GM10248 (cell line): Measurements from ENCODE around the gene PPP2R1A.
A peak's percentile ranks its signal among the peaks of the same experiment; 100 is the strongest.
"Not testable (repeated sequence)": the region's sequence is repeated elsewhere in the genome, so short reads cannot be mapped to it uniquely, and the experiment has no call there.

ENCODE experiments used
- CTCF ChIA-PET: fragments of 300-600 bp; sonication (Branson Sonifier 250); formaldehyde crosslinking; extraction: SDS; loops from one replicate; lab custom pipeline; 2021; ENCODE audit warnings: antibody characterized with exemption; lab: Yijun Ruan, JAX
- POLR2A ChIA-PET: fragments of 350-650 bp; sonication (Branson Sonifier 250); formaldehyde crosslinking; extraction: SDS; loops from one replicate; lab custom pipeline; 2020; ENCODE audit warnings: antibody characterized with exemption; lab: Yijun Ruan, JAX
- DNase-seq: peaks from one replicate; pipeline ENCODE4 v3.0.0; 2012; ENCODE audit errors: extremely low spot score
- TF ChIP-seq, protein P1 (sequence below): IDR thresholded peaks from 2 replicates; pipeline ENCODE4 v1.5.1; 2012; ENCODE audit warnings: mild to moderate bottlenecking, low read depth; ENCODE audit errors: extremely low read depth, missing control alignments, control extremely low read depth

Gene PPP2R1A

DNA sequence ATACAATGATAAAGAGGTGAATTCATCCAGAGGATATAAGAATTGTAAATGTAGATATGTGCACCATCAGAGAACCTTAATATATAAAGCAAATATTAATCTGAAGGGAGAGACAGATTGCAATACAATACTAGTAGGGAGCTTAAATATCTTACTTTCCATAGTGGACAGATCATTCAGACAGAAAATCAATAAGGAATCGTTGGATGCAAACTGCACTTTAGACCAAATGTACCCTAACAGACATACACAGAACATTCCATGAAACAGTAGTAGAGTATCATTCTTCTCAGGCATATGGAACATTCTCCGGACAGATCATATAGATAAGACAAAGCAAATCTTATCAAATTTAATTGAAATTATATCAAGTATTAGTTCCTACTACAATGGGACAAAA lies 44.6 kb downstream of the PPP2R1A start:
- TF ChIP-seq, protein P1, sequence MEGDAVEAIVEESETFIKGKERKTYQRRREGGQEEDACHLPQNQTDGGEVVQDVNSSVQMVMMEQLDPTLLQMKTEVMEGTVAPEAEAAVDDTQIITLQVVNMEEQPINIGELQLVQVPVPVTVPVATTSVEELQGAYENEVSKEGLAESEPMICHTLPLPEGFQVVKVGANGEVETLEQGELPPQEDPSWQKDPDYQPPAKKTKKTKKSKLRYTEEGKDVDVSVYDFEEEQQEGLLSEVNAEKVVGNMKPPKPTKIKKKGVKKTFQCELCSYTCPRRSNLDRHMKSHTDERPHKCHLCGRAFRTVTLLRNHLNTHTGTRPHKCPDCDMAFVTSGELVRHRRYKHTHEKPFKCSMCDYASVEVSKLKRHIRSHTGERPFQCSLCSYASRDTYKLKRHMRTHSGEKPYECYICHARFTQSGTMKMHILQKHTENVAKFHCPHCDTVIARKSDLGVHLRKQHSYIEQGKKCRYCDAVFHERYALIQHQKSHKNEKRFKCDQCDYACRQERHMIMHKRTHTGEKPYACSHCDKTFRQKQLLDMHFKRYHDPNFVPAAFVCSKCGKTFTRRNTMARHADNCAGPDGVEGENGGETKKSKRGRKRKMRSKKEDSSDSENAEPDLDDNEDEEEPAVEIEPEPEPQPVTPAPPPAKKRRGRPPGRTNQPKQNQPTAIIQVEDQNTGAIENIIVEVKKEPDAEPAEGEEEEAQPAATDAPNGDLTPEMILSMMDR = no peak
- DNase-seq = no peak
- CTCF ChIA-PET = no interaction called here
- POLR2A ChIA-PET = no interaction called here

DNA sequence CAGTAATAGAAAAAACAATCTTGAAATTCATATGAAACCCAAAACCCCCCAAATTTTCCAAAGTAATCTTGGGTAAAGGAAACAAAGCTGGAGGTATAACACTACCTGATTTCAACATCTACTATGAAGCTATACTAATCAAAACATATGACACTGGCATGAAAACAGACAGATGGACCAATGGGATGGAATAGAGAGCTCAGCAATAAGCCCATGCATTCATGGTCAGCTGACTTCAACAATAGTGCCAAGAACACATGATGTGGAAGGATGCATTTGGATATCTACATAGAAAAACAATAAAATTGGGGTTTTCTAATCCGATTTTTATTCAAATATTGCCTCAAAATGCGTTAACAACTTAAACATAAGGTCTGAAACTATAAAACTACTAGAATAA lies 47.3 kb downstream of the PPP2R1A start:
- POLR2A ChIA-PET = no interaction called here
- CTCF ChIA-PET = interaction anchor here (0.7 to 1.5 kb wide), 24 partner anchors 9 to 764 kb away, joined by 3 to 25 read pairs (median 4); partner anchors contain the start of genes PPP2R1A and ZNF616
- no peak for DNase-seq
- TF ChIP-seq, protein P1 = no peak

DNA sequence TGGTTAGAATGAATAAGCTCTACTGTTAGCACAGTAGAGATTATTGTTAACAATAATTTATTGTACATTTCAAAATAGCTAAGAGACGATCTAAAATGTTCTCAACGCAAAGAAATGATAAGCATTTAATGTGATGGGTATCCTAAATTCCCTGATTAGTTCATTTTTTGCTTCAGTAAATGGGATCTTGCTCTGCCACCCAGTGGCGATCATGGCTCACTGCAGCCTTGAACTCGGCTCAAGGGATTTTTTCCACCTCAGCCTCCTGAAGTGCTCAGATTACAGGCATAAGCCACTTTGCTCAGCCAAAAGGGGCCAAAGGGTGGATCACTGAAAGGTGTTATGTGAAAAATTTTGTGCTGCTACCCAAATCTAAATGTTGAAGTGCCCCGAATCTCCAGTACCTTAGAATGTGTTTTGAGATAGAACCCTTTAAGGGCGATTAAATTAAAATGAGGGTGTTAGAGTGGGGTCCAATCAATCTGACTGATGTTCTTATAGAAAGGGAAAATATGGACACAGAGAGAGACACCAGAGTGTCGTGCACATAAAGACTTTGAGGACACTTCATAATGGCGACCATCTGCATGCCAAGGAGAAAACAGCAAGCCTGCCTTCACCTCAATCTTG lies 48.0 kb downstream of the PPP2R1A start:
- ChIA-PET CTCF (interaction anchor here (0.7 to 1.5 kb wide), 24 partner anchors 9 to 765 kb away, joined by 3 to 25 read pairs (median 4); partner anchors contain the start of genes PPP2R1A and ZNF616), POLR2A (no interaction called here)
- TF ChIP-seq, protein P1 = peak; percentile 95
- DNase-seq = no peak

DNA sequence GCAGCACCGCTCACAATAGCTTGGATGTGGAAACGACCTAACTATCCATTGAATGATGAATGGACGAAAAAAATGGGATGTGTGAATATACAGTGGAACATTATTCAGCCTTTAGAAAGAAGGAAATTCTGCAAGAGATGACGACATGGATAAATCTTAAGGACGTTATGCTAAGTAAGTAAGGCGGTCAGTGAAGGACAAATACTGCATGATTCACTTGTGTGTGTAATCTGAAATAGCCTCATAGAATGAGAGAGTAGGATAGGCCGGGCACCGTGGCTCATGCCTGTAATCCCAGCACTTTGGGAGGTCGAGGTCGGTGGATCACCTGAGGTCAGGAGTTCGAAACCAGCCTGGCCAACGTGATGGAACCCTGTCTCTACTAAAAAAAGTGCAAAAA lies 54.2 kb downstream of the PPP2R1A start:
- POLR2A ChIA-PET = no interaction called here
- CTCF ChIA-PET = no interaction called here
- TF ChIP-seq, protein P1 = no peak
- no peak for DNase-seq

DNA sequence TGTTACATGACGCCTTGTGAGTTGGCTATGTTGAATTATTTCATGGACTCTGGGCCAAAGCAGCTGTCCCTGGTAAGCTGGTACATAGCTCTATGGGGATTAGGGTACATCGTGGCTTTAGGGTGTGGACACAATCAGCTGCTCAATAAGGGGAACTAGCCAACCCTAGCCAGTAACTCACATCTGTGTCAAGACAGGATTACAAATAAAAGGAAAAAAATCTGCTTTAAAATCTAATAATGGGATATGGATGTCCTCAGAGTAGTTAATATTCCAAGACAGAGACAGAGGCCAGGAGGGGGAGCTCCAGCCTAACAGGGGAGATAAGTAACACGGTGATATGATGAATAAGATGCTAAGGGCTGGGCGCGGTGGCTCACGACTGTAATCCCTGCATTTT lies 58.4 kb downstream of the PPP2R1A start:
- TF ChIP-seq, protein P1 = peak; percentile 39
- CTCF ChIA-PET = interaction anchor here (0.9 kb wide), 1 partner anchor 501 kb away, joined by 3 read pairs; no protein-coding TSS in a partner anchor
- DNase-seq = no peak
- POLR2A ChIA-PET = no interaction called here

DNA sequence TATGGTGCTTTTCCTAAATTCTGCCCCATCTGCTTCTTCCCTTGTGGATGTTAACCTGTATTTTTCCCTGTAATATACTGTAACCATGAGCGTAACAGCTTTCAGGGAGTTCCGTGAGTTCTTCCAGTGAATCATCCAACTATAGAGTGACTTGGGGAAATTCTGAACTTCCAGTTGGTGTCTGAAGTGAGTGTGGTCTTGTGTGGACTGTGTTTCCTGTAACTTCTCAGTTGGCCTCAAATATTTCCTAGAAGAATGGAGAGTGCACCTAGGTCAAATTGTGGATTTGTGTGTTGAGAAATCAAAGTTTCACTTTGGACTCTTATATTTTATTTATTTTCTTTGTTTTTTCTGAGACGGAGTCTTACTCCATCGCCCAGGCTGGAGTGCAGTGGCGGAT lies 68.6 kb downstream of the PPP2R1A start:
- no peak for DNase-seq
- TF ChIP-seq, protein P1 = no peak
- ChIA-PET CTCF (no interaction called here), POLR2A (no interaction called here)

DNA sequence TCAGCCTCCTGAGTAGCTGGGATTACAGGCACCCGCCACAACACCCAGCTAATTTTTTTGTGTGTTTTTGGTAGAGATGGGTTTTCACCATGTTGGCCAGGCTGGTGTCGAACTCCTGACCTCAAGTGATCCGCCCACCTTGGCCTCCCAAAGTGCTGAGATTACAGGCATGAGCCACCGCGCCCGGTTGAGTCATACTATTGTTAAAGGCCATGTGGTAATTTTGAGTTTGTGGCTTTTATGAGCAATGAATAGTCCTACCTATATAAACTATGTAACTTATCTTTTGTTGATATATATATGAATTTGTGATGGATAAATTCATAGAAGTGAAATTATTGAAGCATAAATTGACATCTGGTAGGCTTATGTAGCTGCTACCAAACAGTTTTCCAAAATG lies 75.7 kb downstream of the PPP2R1A start:
- CTCF ChIA-PET = interaction anchor here (1.6 kb wide), 1 partner anchor 28 kb away, joined by 4 read pairs; no protein-coding TSS in a partner anchor
- POLR2A ChIA-PET, DNase-seq: not testable (repeated sequence)
